HG03103 (cell line): ENCODE data around the gene CRYGA.
"Not testable (repeated sequence)": the region's sequence is repeated elsewhere in the genome, so short reads cannot be mapped to it uniquely, and the experiment has no call there.

Experiments
- ATAC-seq: cut with Tn5 transposase; IDR thresholded peaks from one replicate; pipeline ENCODE4 v1.9.1; 2021; ENCODE audit warnings: low read depth; ENCODE audit not compliant: unreplicated experiment

The CRYGA gene

GRCh38 chr2:208172125-208172524, 8.7 kb upstream of the CRYGA start:
- no peak for ATAC-seq

- ATAC-seq: no peak
These were observed 1.8 kb upstream of the CRYGA start for GRCh38 chr2:208164951-208165755.

- no peak for ATAC-seq
These were observed 7.0 kb downstream of the CRYGA start for GRCh38 chr2:208156439-208156838.

- ATAC-seq: no peak
These were observed 10.2 kb downstream of the CRYGA start for GRCh38 chr2:208153156-208153555.

DNA sequence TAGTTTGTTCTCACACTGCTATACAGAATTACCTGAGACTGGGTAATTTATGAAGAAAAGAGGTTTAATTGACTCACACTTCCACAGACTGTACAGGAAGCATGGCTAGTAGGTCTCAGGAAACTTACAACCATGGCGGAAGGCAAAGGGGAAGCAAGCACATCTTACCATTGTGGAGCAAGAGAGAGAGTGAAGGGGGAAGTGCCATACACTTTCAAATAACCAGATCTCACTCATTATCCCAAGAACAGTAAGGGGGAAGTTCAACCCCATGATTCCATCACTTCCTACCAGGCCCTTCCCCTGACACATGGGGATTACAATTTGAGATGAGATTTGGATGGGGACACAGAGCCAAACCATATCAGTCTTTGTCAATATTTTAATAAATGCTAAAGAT, 12.4 kb downstream of the CRYGA start:
- ATAC-seq: no peak

- no peak for ATAC-seq
These were observed 13.3 kb downstream of the CRYGA start for GRCh38 chr2:208150094-208150493.

- ATAC-seq: no peak
These were observed 14.6 kb downstream of the CRYGA start for GRCh38 chr2:208148803-208149202.

GRCh38 chr2:208147759-208148158, 15.6 kb downstream of the CRYGA start:
- ATAC-seq: no peak

DNA sequence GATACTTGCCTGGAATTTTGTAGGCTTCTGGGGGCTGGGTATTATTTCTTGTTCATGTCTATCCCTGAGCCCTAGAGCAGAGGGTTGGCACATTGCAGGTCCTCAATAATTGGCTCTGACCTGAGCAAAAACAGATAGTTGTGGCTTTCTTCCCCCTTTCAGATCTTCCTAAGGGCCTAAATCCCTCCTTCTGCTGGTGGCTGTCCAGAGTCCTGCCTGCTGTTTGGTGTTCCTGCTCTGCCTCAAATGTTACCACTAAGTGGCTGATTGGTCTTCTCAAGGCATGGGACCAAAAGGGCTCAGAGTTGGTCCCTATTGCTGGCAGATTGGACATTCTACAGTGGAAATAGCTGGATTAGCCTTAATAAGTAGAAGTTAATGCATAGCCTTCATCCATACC, 16.4 kb downstream of the CRYGA start:
- ATAC-seq: no peak

DNA sequence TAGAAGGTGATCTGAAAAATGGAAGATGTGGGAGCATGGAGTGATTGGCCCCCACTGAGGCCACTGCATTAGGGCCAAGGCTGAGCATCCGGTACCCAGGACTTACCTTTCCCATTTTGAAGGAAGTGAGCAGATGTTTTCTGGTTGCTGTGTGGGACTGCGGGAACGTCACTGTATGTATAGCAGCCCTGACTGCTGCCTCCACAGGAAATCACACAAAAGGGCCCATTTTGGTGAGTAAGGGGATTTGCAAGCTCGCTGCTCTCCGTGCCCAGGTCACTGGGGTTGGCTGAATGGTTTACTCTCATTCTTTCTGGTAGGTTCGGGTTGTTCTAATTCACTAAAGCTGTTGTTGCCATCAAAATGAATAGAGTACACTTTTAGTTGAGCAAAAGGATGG, 17.4 kb downstream of the CRYGA start, which contains the start of gene CRYGB:
CRYGB (minus strand) TSS at position 153 of the 400 bp plus-strand sequence; CDS start at position 115, 38 bp downstream.
- ATAC-seq: no peak

DNA sequence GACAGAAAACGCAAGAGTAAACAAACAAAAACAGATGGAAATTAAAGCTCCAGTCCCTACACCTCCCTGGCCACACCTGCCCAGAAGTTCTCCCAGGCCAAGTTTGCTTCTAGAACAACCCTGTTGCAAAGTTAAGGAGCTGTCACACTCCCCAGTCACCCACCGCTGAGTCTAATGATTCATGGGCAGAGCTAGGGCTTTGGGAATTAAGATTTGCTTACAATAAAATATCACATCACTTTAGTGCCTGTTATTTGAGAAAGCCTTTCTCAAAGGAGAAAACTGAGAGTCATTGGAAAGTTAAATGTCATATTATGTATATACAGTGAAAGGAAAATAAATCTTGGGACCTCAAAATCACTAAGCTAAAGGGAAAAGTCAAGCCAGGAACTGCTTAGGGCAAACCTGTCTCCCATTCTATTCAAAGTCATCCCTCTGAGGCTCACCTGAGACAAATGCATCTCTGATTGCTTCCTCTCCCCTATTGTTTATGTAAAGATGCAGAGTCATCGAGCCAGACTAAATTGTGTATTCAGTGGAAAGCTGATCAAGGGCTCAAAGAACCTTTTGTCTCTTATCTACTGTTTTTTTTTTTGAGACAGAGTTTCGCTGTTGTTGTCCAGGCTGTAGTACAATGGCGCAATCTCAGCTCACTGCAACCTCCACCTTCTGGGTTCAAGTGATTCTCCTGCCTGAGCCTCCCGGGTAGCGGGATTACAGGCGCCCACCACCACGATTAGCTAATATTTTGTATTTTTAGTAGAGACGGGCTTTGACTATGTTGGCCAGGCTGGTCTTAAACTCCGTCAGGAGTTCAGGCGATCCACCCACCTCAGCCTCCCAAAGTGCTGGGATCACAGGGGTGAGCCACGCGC, 20.2 kb downstream of the CRYGA start:
- no peak for ATAC-seq

DNA sequence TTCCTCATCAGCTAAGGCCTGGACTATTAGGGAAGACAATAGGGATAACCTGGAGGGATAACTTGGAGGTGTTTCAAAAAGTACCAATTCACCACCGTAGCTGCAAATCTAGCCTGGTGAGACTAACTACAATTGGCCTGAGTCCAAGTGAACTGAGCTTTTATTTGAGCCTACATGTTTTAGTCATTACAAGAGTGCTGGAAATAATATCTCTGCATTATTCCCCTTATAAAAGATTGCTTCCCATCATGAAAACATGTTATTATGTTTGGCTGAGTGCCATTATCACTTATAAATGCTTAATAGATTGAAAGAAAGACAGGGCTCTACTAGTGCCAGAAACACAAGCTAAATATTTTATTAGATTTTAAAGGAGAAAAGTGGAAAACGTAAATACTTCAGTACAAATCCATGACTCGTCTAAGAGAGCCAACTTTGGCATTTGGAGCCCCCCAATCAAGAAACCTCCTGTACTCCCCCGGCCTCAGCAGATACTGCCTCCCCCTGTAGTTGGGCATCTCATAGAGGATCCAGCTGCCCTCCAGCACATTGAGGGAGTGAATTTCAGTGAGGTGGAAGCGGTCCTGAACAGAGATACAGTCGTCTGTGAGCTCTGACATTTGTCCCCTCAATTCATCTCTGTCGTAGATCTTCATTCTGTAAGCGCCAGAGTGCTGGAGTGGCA, 21.0 kb downstream of the CRYGA start:
- ATAC-seq: no peak

DNA sequence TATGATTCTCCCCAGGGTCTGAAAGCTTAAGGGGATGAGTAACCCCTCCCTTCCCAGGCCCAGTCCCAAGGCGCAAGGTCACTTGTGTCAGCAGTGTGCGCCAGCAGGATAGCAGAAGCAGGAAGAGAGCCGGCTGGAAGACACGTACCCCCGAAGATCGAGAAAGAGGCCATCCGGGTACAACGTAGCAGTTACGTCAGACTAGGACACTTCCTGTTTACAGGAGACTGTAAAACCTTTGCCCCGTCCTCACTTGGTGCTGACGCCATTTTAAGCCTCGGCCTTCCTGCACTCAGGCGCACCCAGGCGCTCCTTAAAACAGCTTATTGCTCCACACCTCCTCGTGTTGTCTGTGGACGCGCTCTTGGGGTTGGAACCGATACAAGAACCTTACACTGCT, 23.9 kb downstream of the CRYGA start:
- ATAC-seq: no peak

- not testable (repeated sequence) for ATAC-seq
These were observed 25.1 kb downstream of the CRYGA start for GRCh38 chr2:208138334-208138733.

- no peak for ATAC-seq
These were observed 26.7 kb downstream of the CRYGA start for GRCh38 chr2:208136716-208137094.

GRCh38 chr2:208135794-208136715, 27.3 kb downstream of the CRYGA start:
- ATAC-seq: no peak

GRCh38 chr2:208134928-208135586, 28.3 kb downstream of the CRYGA start:
- peak; percentile 47 for ATAC-seq

GRCh38 chr2:208130712-208131110, 32.7 kb downstream of the CRYGA start:
- no peak for ATAC-seq
